HepG2 (cell line): ENCODE measurements around the gene YWHAQ. TPM values are rescaled to one million over a fixed set of nuclear protein-coding genes. Genes with fewer than 3 reads are reported as not detected.

Experiments used
- ARNT2 ChIP-seq: sonication (generic); formaldehyde crosslinking; IDR thresholded peaks from 2 replicates; pipeline ENCODE4 v1.8.0; 2022; ENCODE audit warnings: mild to moderate bottlenecking, low read depth, missing genetic modification reagents, moderate library complexity
- ATF1 ChIP-seq: IDR thresholded peaks from 2 replicates; pipeline ENCODE4 v1.6.1; 2016; ENCODE audit warnings: mild to moderate bottlenecking, control low read depth
- FOXO1 ChIP-seq: sonication (generic); formaldehyde crosslinking; IDR thresholded peaks from 2 replicates; pipeline ENCODE4 v1.4.0; 2020; ENCODE audit warnings: missing genetic modification reagents
- JDP2 ChIP-seq: sonication (generic); formaldehyde crosslinking; IDR thresholded peaks from 2 replicates; pipeline ENCODE4 v1.8.1; 2022; ENCODE audit warnings: missing genetic modification reagents, borderline replicate concordance
- MTA1 ChIP-seq: sonication (generic); formaldehyde crosslinking; IDR thresholded peaks from 2 replicates; pipeline ENCODE4 v1.4.0; 2020; ENCODE audit warnings: missing genetic modification reagents, mild to moderate bottlenecking, borderline replicate concordance
- POGZ ChIP-seq: sonication (generic); formaldehyde crosslinking; IDR thresholded peaks from 2 replicates; pipeline ENCODE4 v1.4.0; 2020; ENCODE audit warnings: mild to moderate bottlenecking, missing genetic modification reagents
- RNF2 ChIP-seq: fragments of 450-650 bp; conservative IDR thresholded peaks from 2 replicates; pipeline ENCODE4 v1.6.1; 2016; ENCODE audit warnings: low read depth
- SALL2 ChIP-seq: sonication (generic); formaldehyde crosslinking; IDR thresholded peaks from 2 replicates; pipeline ENCODE4 v1.8.1; 2023; ENCODE audit warnings: mild to moderate bottlenecking, missing genetic modification reagents, inconsistent platforms
- SKI ChIP-seq: fragments of 450-650 bp; IDR thresholded peaks from one replicate; pipeline ENCODE4 v1.6.1; 2018; ENCODE audit warnings: mild to moderate bottlenecking; ENCODE audit not compliant: partially characterized antibody
- YEATS4 ChIP-seq: sonication (generic); formaldehyde crosslinking; IDR thresholded peaks from 2 replicates; pipeline ENCODE4 v1.4.0; 2020; ENCODE audit warnings: missing genetic modification reagents, borderline replicate concordance
- YY1 ChIP-seq: IDR thresholded peaks from 2 replicates; pipeline ENCODE4 v1.6.1; 2011; ENCODE audit warnings: low read length, low read depth, moderate library complexity, mild to moderate bottlenecking; ENCODE audit not compliant: insufficient read depth, insufficient replicate concordance
- ZFYVE20 ChIP-seq: sonication (generic); formaldehyde crosslinking; IDR thresholded peaks from 2 replicates; pipeline ENCODE4 v1.8.0; 2023; ENCODE audit warnings: low read depth, mild to moderate bottlenecking, moderate library complexity, missing genetic modification reagents, borderline replicate concordance
- ZKSCAN8 ChIP-seq: IDR thresholded peaks from 2 replicates; pipeline ENCODE4 v1.6.1; 2016; ENCODE audit warnings: borderline replicate concordance, missing genetic modification reagents, missing compliant biosample characterization
- ZNF451 ChIP-seq: sonication (generic); formaldehyde crosslinking; IDR thresholded peaks from 2 replicates; pipeline ENCODE4 v1.5.0; 2020; ENCODE audit warnings: mild to moderate bottlenecking, missing genetic modification reagents
- ZNF549 ChIP-seq: sonication (generic); formaldehyde crosslinking; IDR thresholded peaks from 2 replicates; pipeline ENCODE4 v1.5.0; 2020; ENCODE audit warnings: missing genetic modification reagents
- ZSCAN20 ChIP-seq: sonication (generic); formaldehyde crosslinking; IDR thresholded peaks from 2 replicates; pipeline ENCODE4 v1.4.0; 2020; ENCODE audit warnings: missing genetic modification reagents, mild to moderate bottlenecking, borderline replicate concordance
- ZSCAN30 ChIP-seq: sonication (generic); formaldehyde crosslinking; IDR thresholded peaks from 2 replicates; pipeline ENCODE4 v1.5.0; 2020; ENCODE audit warnings: mild to moderate bottlenecking, missing genetic modification reagents
- polyA plus RNA-seq, 8 experiments: library from polyadenylated mRNA; depleted of rRNA in 3 of 8; stranded (reverse) in 7 of 8; unstranded in 1 of 8; fragments of >200 nt; fragmentation: Illumina TruSeq in 4 of 8; extraction: Trizol in 4 of 8; gene quantifications; 2 replicates each; pipeline versions ENCODE4 v1.2.1 to v1.2.3, GENCODE V29; 2011 to 2016; ENCODE audit warnings: low read depth in 4 of 8, missing spikeins in 1 of 8, mixed read lengths in 1 of 8; ENCODE audit not compliant: insufficient read depth in 1 of 8
- total RNA-seq, 5 experiments: library from RNA; depleted of rRNA; stranded (reverse); fragments of >200 nt; fragmentation: Illumina TruSeq; extraction: Trizol; gene quantifications; 2 replicates each; pipeline ENCODE4 v1.2.3, GENCODE V29; 2016; ENCODE audit warnings: low read depth in 1 of 5
- TF ChIP-seq, protein P1 (sequence below): sonication (generic); formaldehyde crosslinking; IDR thresholded peaks from 2 replicates; pipeline ENCODE4 v1.4.0; 2020; ENCODE audit warnings: missing genetic modification reagents, borderline replicate concordance
- TF ChIP-seq, protein P2 (sequence below): sonication (generic); formaldehyde crosslinking; IDR thresholded peaks from 2 replicates; pipeline ENCODE4 v1.8.0; 2022; ENCODE audit warnings: mild to moderate bottlenecking, missing genetic modification reagents, moderate library complexity
- TF ChIP-seq, protein P3 (sequence below): sonication (generic); formaldehyde crosslinking; conservative IDR thresholded peaks from 2 replicates; pipeline ENCODE4 v1.4.0; 2020; ENCODE audit warnings: missing genetic modification reagents

YWHAQ gene
- total and polyA plus RNA-seq, 2 of the 13 experiments (the other 11 are each of a cell fraction or from before 2014, with no cell fraction given) = 160 to 304 TPM

DNA sequence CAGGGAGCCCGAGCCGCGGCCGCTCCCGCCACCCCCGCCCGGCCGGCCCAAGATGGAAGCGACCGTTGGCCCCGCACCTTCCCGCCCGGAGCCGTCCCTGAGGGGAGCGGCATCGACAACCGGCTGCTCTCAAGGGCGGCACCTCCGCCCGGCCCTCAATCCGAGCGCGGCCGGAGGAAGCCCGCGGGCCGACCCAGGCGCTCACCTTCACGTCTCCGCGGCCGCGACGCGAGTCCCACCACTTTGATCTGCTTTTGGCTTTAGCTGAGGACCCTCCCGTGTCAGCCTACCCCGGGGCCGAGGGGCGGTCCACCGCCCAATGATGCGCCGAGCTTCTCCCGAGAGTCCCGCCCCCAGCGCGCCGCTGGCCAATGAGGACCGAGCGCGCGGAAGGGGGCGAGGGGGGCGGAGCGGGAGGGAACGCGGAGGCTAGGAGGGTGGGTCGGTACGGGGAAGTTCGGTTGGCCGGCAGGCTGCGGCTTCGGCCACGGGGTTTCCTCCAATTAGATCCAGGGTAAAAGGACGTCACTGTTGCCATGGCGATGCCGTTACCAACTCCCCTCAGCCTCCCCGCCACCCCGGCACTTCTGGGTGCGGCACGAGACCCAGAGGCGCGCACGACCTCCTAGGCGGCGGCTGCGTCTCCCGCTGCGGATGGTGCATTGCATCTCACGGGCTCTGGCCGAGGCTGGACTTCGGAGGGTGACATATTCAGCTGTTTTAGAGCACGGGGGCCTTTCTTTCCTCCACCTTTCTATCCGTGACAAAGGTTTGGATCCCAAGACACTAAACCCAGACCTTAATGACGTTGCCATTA is at the start of gene YWHAQ (continued):
- TF ChIP-seq ZKSCAN8 (CRISPR knock-in tag) = 0 out of 2 replicates have a peak, but pooled peaks have one; percentile 16
- TF ChIP-seq MTA1 = 0 out of 2 replicates have a peak, but pooled peaks have one; percentile 17
- TF ChIP-seq YY1 = peak; percentile 84
- no peak for TF ChIP-seq ZNF549 (CRISPR knock-in tag)
- no peak; the same call in 1 of the 2 replicates for TF ChIP-seq ZFYVE20 (CRISPR knock-in tag)
- TF ChIP-seq YEATS4 (CRISPR knock-in tag) = peak; percentile 76
- peak; percentile 48 for TF ChIP-seq FOXO1
- TF ChIP-seq ZSCAN20 (CRISPR knock-in tag) = peak; percentile 70; the same call in 1 of the 2 replicates
- TF ChIP-seq, protein P1, sequence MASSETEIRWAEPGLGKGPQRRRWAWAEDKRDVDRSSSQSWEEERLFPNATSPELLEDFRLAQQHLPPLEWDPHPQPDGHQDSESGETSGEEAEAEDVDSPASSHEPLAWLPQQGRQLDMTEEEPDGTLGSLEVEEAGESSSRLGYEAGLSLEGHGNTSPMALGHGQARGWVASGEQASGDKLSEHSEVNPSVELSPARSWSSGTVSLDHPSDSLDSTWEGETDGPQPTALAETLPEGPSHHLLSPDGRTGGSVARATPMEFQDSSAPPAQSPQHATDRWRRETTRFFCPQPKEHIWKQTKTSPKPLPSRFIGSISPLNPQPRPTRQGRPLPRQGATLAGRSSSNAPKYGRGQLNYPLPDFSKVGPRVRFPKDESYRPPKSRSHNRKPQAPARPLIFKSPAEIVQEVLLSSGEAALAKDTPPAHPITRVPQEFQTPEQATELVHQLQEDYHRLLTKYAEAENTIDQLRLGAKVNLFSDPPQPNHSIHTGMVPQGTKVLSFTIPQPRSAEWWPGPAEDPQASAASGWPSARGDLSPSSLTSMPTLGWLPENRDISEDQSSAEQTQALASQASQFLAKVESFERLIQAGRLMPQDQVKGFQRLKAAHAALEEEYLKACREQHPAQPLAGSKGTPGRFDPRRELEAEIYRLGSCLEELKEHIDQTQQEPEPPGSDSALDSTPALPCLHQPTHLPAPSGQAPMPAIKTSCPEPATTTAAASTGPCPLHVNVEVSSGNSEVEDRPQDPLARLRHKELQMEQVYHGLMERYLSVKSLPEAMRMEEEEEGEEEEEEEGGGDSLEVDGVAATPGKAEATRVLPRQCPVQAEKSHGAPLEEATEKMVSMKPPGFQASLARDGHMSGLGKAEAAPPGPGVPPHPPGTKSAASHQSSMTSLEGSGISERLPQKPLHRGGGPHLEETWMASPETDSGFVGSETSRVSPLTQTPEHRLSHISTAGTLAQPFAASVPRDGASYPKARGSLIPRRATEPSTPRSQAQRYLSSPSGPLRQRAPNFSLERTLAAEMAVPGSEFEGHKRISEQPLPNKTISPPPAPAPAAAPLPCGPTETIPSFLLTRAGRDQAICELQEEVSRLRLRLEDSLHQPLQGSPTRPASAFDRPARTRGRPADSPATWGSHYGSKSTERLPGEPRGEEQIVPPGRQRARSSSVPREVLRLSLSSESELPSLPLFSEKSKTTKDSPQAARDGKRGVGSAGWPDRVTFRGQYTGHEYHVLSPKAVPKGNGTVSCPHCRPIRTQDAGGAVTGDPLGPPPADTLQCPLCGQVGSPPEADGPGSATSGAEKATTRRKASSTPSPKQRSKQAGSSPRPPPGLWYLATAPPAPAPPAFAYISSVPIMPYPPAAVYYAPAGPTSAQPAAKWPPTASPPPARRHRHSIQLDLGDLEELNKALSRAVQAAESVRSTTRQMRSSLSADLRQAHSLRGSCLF (CRISPR knock-in tag) = no peak
- TF ChIP-seq, protein P2, sequence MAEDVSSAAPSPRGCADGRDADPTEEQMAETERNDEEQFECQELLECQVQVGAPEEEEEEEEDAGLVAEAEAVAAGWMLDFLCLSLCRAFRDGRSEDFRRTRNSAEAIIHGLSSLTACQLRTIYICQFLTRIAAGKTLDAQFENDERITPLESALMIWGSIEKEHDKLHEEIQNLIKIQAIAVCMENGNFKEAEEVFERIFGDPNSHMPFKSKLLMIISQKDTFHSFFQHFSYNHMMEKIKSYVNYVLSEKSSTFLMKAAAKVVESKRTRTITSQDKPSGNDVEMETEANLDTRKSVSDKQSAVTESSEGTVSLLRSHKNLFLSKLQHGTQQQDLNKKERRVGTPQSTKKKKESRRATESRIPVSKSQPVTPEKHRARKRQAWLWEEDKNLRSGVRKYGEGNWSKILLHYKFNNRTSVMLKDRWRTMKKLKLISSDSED = no peak
- TF ChIP-seq, protein P3, sequence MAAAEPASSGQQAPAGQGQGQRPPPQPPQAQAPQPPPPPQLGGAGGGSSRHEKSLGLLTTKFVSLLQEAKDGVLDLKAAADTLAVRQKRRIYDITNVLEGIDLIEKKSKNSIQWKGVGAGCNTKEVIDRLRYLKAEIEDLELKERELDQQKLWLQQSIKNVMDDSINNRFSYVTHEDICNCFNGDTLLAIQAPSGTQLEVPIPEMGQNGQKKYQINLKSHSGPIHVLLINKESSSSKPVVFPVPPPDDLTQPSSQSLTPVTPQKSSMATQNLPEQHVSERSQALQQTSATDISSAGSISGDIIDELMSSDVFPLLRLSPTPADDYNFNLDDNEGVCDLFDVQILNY (CRISPR knock-in tag) = peak; percentile 94
- TF ChIP-seq SALL2 (CRISPR knock-in tag) = 0 out of 2 replicates have a peak, but pooled peaks have one; percentile 76
- TF ChIP-seq POGZ (CRISPR knock-in tag) = peak; percentile 96
- TF ChIP-seq RNF2 = peak; percentile 59; the same call in 1 of the 2 replicates
- TF ChIP-seq ZSCAN30 (CRISPR knock-in tag) = no peak
- no peak for TF ChIP-seq ZNF451 (CRISPR knock-in tag)
- TF ChIP-seq ATF1 (CRISPR knock-in tag) = peak; percentile 93
- TF ChIP-seq JDP2 (CRISPR knock-in tag) = no peak
- TF ChIP-seq ARNT2 (CRISPR knock-in tag) = peak; percentile 49
- peak; percentile 23 for TF ChIP-seq SKI
